ENCODE data around the gene CHCHD4.
"Not testable (repeated sequence)": the region's sequence is repeated elsewhere in the genome, so short reads cannot be mapped to it uniquely, and the experiment has no call there.

Gene CHCHD4

DNA sequence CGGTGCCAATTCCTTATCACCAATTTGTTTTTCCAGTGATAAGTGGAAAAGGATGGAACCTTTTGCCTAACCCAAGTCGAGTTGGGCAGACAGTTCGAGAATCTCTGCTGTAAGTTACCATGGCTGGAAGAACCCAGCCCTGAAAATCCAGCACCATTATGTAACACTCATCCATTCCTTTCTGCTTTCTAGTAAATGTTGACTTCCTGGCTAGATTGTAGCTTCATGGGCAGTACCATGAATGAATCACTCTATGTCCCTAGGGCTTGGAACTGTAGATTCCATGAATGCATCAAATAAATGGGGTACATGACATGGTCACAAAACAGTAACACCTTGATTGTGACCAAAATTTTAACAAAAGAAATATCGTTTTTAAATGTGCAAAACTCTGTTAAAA, 14.0 kb downstream of the CHCHD4 start:
- CTCF ChIA-PET = interaction anchor here (0.9 kb wide), 1 partner anchor 214 kb away, joined by 3 read pairs; no protein-coding TSS in a partner anchor
- TF ChIP-seq, protein P1, sequence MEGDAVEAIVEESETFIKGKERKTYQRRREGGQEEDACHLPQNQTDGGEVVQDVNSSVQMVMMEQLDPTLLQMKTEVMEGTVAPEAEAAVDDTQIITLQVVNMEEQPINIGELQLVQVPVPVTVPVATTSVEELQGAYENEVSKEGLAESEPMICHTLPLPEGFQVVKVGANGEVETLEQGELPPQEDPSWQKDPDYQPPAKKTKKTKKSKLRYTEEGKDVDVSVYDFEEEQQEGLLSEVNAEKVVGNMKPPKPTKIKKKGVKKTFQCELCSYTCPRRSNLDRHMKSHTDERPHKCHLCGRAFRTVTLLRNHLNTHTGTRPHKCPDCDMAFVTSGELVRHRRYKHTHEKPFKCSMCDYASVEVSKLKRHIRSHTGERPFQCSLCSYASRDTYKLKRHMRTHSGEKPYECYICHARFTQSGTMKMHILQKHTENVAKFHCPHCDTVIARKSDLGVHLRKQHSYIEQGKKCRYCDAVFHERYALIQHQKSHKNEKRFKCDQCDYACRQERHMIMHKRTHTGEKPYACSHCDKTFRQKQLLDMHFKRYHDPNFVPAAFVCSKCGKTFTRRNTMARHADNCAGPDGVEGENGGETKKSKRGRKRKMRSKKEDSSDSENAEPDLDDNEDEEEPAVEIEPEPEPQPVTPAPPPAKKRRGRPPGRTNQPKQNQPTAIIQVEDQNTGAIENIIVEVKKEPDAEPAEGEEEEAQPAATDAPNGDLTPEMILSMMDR (conservative IDR thresholded peaks at IDR 0.05; ENCODE audit: low read depth) = no peak
- POLR2A ChIA-PET (ENCODE audit: low non-redundant PET) = no interaction called here
- DNase-seq (ENCODE audit: low spot score) = no peak
- H3K27ac ChIP-seq = no peak overlapping the region

- POLR2A ChIA-PET (ENCODE audit: low non-redundant PET); H3K27ac ChIP-seq; CTCF ChIA-PET: not testable (repeated sequence)
Measured at GRCh38 chr3:14109821-14110220, 14.8 kb downstream of the CHCHD4 start.

GRCh38 chr3:14097616-14098391, 26.9 kb downstream of the CHCHD4 start:
- TF ChIP-seq, protein P1 (conservative IDR thresholded peaks at IDR 0.05; ENCODE audit: low read depth) = no peak
- CTCF ChIA-PET = interaction anchor here (0.7 kb wide), 1 partner anchor 16 kb away, joined by 4 read pairs; no protein-coding TSS in a partner anchor
- no peak overlapping the region for H3K27ac ChIP-seq
- no peak for DNase-seq (ENCODE audit: low spot score)
- POLR2A ChIA-PET (ENCODE audit: low non-redundant PET) = no interaction called here

More at GRCh38 chr3:14109821-14110220, 14.8 kb downstream of the CHCHD4 start:
- DNase-seq (ENCODE audit: low spot score) = not testable (repeated sequence)

DNA sequence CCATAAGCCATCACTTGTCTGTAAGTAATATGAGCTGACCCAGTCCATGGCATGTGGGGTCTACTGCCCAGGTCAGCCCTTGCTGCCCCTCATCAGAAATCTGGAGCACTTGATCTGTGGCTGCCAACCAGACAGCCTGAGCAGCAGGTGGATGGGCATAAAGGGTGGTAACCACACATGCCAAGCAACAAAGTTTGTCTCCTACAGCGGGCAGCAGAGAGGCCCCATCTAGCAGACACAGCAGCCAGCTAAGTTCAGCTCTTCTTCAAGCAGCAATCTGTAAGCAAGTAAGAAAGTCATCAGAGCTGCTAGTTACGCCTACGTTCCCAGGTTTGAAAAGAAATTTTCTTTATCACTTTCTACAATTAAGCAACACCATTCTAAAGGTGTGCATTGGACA, 27.9 kb downstream of the CHCHD4 start:
- TF ChIP-seq, protein P1 (conservative IDR thresholded peaks at IDR 0.05; ENCODE audit: low read depth) = no peak
- ChIA-PET CTCF (interaction anchor here (0.7 kb wide), 1 partner anchor 15 kb away, joined by 4 read pairs; no protein-coding TSS in a partner anchor), POLR2A (ENCODE audit: low non-redundant PET) (no interaction called here)
- no peak for DNase-seq (ENCODE audit: low spot score)
- H3K27ac ChIP-seq = no peak overlapping the region

DNA sequence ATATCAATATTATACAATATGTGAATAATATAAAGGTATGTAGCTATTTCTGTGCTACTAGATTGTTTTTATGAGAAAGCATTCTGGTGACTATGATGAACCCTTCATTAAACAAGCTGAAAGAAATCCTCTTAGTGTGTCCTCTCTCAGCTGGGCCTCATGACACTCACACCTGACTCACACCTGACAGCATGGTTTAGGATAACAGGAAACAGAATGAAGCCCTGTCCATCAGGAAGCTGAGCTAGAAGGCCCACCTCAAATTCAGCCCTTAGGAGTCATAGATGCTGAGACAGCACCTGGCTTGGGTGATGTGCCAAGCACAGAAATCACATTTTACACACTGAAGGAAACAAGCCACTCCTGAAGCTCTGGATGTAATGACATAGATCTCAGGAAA, 30.8 kb downstream of the CHCHD4 start:
- no peak for DNase-seq (ENCODE audit: low spot score)
- TF ChIP-seq, protein P1 (conservative IDR thresholded peaks at IDR 0.05; ENCODE audit: low read depth) = no peak
- ChIA-PET POLR2A (ENCODE audit: low non-redundant PET) (no interaction called here), CTCF (no interaction called here)
- H3K27ac ChIP-seq = no peak overlapping the region

DNA sequence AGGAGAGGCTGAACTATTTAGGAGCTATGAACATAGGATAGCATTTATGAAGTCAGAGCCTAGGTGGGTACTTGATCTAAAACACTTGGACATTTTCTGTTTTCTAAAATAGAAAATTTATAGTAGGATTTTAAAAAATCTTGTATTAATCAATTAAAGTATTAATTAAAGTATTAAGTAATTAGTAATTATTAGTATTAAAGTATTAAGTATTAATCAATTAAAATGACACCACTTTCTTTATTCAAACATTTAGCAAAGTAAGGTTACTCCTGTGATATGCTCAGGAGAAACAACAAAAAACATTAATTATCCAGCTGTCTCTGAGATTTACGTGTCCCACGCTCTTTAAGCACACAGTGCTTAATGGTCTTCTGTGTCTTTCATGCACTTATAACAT, 32.2 kb downstream of the CHCHD4 start:
- TF ChIP-seq, protein P1 (conservative IDR thresholded peaks at IDR 0.05; ENCODE audit: low read depth) = no peak
- H3K27ac ChIP-seq = no peak overlapping the region
- ChIA-PET POLR2A (ENCODE audit: low non-redundant PET) (no interaction called here), CTCF (interaction anchor here (0.6 kb wide), 1 partner anchor 16 kb away, joined by 8 read pairs; no protein-coding TSS in a partner anchor)
- DNase-seq (ENCODE audit: low spot score) = no peak

- POLR2A ChIA-PET (ENCODE audit: low non-redundant PET); DNase-seq (ENCODE audit: low spot score); H3K27ac ChIP-seq; CTCF ChIA-PET: not testable (repeated sequence)
Measured at GRCh38 chr3:14091959-14092358, 32.7 kb downstream of the CHCHD4 start.

- H3K27ac ChIP-seq; POLR2A ChIA-PET (ENCODE audit: low non-redundant PET); DNase-seq (ENCODE audit: low spot score): not testable (repeated sequence)
- CTCF ChIA-PET = interaction anchor here (0.6 kb wide), 1 partner anchor 207 kb away, joined by 4 read pairs; no protein-coding TSS in a partner anchor
Measured at GRCh38 chr3:14087461-14087860, 37.2 kb downstream of the CHCHD4 start.
